Transverse colon (tissue), 4 donors: Measurements from ENCODE around the gene ARID4A. TPM values are rescaled to one million over a fixed set of nuclear protein-coding genes. Genes with fewer than 3 reads are reported as not detected.
"Not testable (repeated sequence)": the region's sequence is repeated elsewhere in the genome, so short reads cannot be mapped to it uniquely, and the experiment has no call there.

Experiments used
- DNase-seq: peaks from one replicate; pipeline ENCODE4 v3.0.0-alpha.2; 2019
- H3K27ac ChIP-seq, 4 donors: fragments of 200-600 bp; sonication (generic); 2 replicates each; pipeline ENCODE4 v1.5.1; 2016 to 2018; ENCODE audit warnings: inconsistent platforms in 4 of 4
- H3K27me3 ChIP-seq: fragments of 200-600 bp; sonication (generic); 2 replicates; pipeline ENCODE4 v1.5.1; 2017; ENCODE audit warnings: inconsistent platforms
- H3K36me3 ChIP-seq, 4 donors: fragments of 200-600 bp; sonication (generic); 2 replicates each; pipeline ENCODE4 v1.5.1; 2017 to 2019; ENCODE audit warnings: inconsistent platforms in 4 of 4
- H3K4me1 ChIP-seq, 4 donors: fragments of 200-600 bp; sonication (generic); 2 replicates each; pipeline ENCODE4 v1.5.1; 2017 to 2020; ENCODE audit warnings: inconsistent platforms in 4 of 4
- H3K4me3 ChIP-seq, 4 donors: fragments of 200-600 bp; sonication (generic); 1 replicate in 1 of 4; 2 replicates in 3 of 4; pipeline versions ENCODE4 v1.5.1 to v1.6.1; 2017 to 2019; ENCODE audit warnings: inconsistent platforms in 4 of 4
- H3K9me3 ChIP-seq, 2 donors: fragments of 200-600 bp; sonication (generic); 2 replicates each; pipeline ENCODE4 v1.5.1; 2017 to 2019; ENCODE audit warnings: inconsistent platforms in 2 of 2
- EP300 ChIP-seq: sonication (generic); formaldehyde crosslinking; IDR thresholded peaks from one replicate; pipeline ENCODE4 v1.6.1; 2017; ENCODE audit warnings: antibody characterized with exemption, low read depth
- POLR2A ChIP-seq: fragments of 450-650 bp; IDR thresholded peaks from one replicate; pipeline ENCODE4 v1.6.1; 2016; ENCODE audit warnings: antibody characterized with exemption, mild to moderate bottlenecking, moderate library complexity
- POLR2AphosphoS5 ChIP-seq, 3 donors: sonication (generic); formaldehyde crosslinking; IDR thresholded peaks; one replicate each; pipeline ENCODE4 v1.6.1; 2016; ENCODE audit warnings: antibody characterized with exemption in 3 of 3
- WGBS, 2 donors: methylation state at CpG; one replicate each; pipeline ENCODE4 v1.1.5; 2018; ENCODE audit warnings: low coverage in 1 of 2; 5-methylcytosine and 5-hydroxymethylcytosine counted together
- in situ Hi-C, 4 donors: fragments of 200-750 bp; cut with MboI; loops; one replicate each; pipeline versions ENCODE4 v1.15.0 to v1.15.1; 2017; ENCODE audit warnings: low sequenced_read_pairs in 3 of 4, low pct_ligation_motif_present in 1 of 4, low pct_unique_long_range_greater_than_20kb in 1 of 4
- intact Hi-C: fragments of 100-400 bp; cut with DNase I; formaldehyde crosslinking; loops from one replicate; pipeline ENCODE4 v1.15.1; 2023; ENCODE audit warnings: low total_unique reads
- small RNA-seq, 4 donors: library from RNA; depleted of rRNA; stranded (forward); fragments of <200 nt; gene quantifications; one replicate each; pipeline ENCODE3, GENCODE V24; 2016
- total RNA-seq, 4 donors: library from RNA; depleted of rRNA; stranded (reverse); fragments of >200 nt; gene quantifications; one replicate each; pipeline ENCODE4 v1.1.0, GENCODE V29; 2016
- TF ChIP-seq, protein P1 (sequence below), 5 experiments: fragments of 200-600 bp in 3 of 5; fragments of 450-650 bp in 2 of 5; sonication (generic) in 3 of 5; IDR thresholded peaks; 1 replicate in 2 of 5; 2 replicates in 3 of 5; pipeline ENCODE4 v1.5.1; 2016 to 2017; ENCODE audit warnings: antibody characterized with exemption in 5 of 5, inconsistent platforms in 3 of 5, mild to moderate bottlenecking in 2 of 5, moderate library complexity in 1 of 5

Gene ARID4A
- total RNA-seq, 4 donors from 2014 or later = 20.6 to 46.4 (median 22.6) TPM

DNA sequence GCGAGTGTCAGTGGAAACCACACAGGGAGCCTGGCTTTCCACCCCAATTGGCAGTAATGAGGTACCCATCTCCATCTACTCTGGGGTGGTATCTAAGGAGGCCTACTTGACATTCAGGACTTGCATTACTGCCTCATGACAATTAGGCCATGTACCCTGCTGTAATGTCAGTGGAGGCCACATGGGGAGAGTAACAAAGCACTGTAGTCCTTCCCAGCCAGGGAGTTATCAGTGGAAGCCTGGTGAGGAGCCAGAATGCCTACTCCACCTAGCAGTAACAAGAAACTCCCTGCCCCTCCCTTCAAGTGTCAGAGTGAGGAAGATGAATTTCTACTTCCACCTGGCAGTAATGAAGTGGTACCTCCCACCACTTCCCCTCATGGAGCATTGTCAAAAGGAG lies 116.5 kb downstream of the ARID4A start:
- Histone ChIP-seq H3K4me3 (no peak overlapping the region), H3K4me1 (no peaks in the 10 kb centered on the region), H3K27me3 (no peaks in the 10 kb centered on the region), H3K9me3 (no peaks in the 10 kb centered on the region), H3K36me3 (peaks cover 0 to 35% (median 13%) of the 10 kb centered on the region in 4 donors), H3K27ac (no peak overlapping the region)
- no peak for DNase-seq
- intact Hi-C loops (no loop called here), in situ Hi-C loops (no loop called here)
- 100% methylated on average over 1 of the region's 1 CpG for WGBS, 2 donors
- TF ChIP-seq POLR2A = no peak
- TF ChIP-seq, protein P1, sequence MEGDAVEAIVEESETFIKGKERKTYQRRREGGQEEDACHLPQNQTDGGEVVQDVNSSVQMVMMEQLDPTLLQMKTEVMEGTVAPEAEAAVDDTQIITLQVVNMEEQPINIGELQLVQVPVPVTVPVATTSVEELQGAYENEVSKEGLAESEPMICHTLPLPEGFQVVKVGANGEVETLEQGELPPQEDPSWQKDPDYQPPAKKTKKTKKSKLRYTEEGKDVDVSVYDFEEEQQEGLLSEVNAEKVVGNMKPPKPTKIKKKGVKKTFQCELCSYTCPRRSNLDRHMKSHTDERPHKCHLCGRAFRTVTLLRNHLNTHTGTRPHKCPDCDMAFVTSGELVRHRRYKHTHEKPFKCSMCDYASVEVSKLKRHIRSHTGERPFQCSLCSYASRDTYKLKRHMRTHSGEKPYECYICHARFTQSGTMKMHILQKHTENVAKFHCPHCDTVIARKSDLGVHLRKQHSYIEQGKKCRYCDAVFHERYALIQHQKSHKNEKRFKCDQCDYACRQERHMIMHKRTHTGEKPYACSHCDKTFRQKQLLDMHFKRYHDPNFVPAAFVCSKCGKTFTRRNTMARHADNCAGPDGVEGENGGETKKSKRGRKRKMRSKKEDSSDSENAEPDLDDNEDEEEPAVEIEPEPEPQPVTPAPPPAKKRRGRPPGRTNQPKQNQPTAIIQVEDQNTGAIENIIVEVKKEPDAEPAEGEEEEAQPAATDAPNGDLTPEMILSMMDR (IDR thresholded peaks at IDR 0.05) = no peak
- no peak for TF ChIP-seq EP300
- no peak for TF ChIP-seq POLR2AphosphoS5 (IDR thresholded peaks at IDR 0.05)

DNA sequence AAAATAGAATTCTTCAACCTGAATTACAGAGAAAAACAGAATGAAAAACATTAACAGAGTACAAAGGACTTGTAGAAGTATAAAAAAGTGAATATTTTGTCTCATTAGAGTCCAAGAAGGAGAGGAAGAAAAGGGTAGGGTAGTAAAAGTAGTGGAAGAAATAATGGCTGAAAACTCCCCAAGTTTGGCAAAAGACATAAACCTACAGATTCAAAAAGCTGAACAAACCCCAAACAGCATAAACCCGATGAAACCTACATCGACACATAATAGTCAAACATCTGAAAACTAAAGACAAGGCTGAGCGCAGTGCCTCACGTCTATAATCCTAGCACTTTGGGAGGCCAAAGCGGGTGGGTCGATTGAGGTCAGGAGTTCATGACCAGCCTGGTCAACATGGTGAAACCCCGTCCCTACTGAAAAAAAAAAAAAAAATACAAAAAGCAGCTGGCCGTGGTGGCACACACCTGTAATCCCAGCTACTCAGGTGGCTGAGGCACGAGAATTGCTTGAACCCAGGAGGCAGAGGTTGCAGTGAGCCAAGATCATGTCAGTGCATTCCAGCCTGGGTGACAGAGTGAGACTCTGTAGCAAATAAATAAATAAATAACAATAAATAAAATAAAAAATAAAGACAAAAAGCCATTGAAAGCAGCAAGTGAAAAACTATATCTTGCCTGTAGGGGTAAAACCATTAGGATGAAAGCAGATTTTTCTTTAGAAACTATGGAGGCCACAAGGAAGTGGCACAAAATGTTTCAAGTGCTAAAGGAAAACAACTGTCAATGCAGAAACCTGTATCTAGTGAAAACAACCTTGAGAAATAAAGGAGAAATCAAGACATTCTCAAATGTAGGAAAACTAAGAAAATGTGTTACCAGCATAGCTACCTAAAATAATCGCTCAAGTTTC lies 117.5 kb downstream of the ARID4A start:
- H3K9me3 ChIP-seq = no peaks in the 10 kb centered on the region
- peaks cover 0 to 25% (median 12%) of the 10 kb centered on the region in 4 donors for H3K36me3 ChIP-seq
- TF ChIP-seq, protein P1 (IDR thresholded peaks at IDR 0.05) = peak in 1 of 5 experiments; percentile 3
- no peak for TF ChIP-seq POLR2A
- 95 to 98% methylated on average over 10 of the region's 10 CpGs for WGBS, 2 donors
- intact Hi-C loops = no loop called here
- in situ Hi-C loops = no loop called here
- H3K4me3 ChIP-seq = no peak overlapping the region
- H3K4me1 ChIP-seq = no peaks in the 10 kb centered on the region
- DNase-seq = no peak
- H3K27me3 ChIP-seq = no peaks in the 10 kb centered on the region
- H3K27ac ChIP-seq = no peak overlapping the region

DNA sequence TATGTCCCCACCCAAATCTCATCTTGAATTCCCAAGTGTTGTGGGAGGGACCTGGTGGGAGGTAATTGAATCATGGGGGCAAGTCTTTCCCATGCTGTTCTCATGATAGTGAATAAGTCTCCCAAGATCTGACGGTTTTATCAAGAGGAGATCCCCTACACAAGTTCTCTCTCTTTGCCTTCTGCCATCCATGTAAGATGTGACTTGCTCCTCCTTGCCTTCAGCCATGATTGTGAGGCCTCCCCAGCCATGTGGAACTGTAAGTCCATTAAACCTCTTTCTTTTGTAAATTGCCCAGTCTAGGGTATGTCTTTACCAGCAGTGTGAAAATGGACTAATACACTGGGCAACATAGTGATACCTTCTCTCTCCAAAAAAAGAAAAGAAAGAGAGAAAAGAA lies 118.6 kb downstream of the ARID4A start:
- intact Hi-C loops, H3K27me3 ChIP-seq, in situ Hi-C loops, H3K9me3 ChIP-seq, H3K4me3 ChIP-seq, H3K27ac ChIP-seq, H3K4me1 ChIP-seq, DNase-seq: not testable (repeated sequence)
- WGBS, 2 donors = 100% methylated on average over 1 of the region's 1 CpG; no CpG with 5 or more reads in 1 of the 2 donors
- peaks cover 0 to 14% (median 7%) of the 10 kb centered on the region in 4 donors for H3K36me3 ChIP-seq

Small RNAs within 50 kb of the gene (small RNA-seq; reads per million reads assigned to genes)
- 0 reads per million in 4 donors for gene RNU6-341P

Other genes with a start within 250 kb of the ARID4A start
- gene ARMH4, start 146.3 kb upstream of the ARID4A start, total RNA-seq = 1 to 10 TPM in 1 of 4 donors, under 1 TPM in 2, not detected in 1; 0.41 to 2.8 (median 0.48) TPM
- 10 to 100 TPM; 14.7 to 51.9 (median 38.6) TPM for gene ACTR10, start 98.4 kb upstream of the ARID4A start, total RNA-seq
- gene PSMA3, start 53.7 kb upstream of the ARID4A start, total RNA-seq = 10 to 100 TPM; 38.5 to 87.3 (median 80.3) TPM
- not detected for gene TOMM20L, start 97.4 kb downstream of the ARID4A start, total RNA-seq
- gene TIMM9, start 129.0 kb downstream of the ARID4A start, total RNA-seq = 100 to 1,000 TPM in 1 of 4 donors, 10 to 100 TPM in 2, 1 to 10 TPM in 1; 9.7 to 158 (median 31.6) TPM
- 10 to 100 TPM in 3 of 4 donors, 1 to 10 TPM in 1; 9.4 to 17.8 (median 12.5) TPM for gene KIAA0586, start 129.2 kb downstream of the ARID4A start, total RNA-seq